Loucy (cell line): ENCODE data around the gene PTPN2.

ENCODE experiments used
- CTCF ChIP-seq: fragments of 200-600 bp; sonication (generic); conservative IDR thresholded peaks from 2 replicates; pipeline ENCODE4 v1.5.1; 2014; ENCODE audit warnings: mild to moderate bottlenecking, antibody characterized with exemption, low read length
- EZH2phosphoT487 ChIP-seq: fragments of 200-600 bp; IDR thresholded peaks from 2 replicates; pipeline ENCODE4 v1.6.1; 2018; ENCODE audit warnings: antibody characterized with exemption, mild to moderate bottlenecking, moderate library complexity, borderline replicate concordance

- TF ChIP-seq CTCF (no peak), EZH2phosphoT487 (no peak)
These were observed 55.7 kb downstream of the PTPN2 start for GRCh38 chr18:12828116-12829051.
